ENCODE measurements around the gene SPP2.
A peak's percentile ranks its signal among the peaks of the same experiment; 100 is the strongest.

The SPP2 gene

DNA sequence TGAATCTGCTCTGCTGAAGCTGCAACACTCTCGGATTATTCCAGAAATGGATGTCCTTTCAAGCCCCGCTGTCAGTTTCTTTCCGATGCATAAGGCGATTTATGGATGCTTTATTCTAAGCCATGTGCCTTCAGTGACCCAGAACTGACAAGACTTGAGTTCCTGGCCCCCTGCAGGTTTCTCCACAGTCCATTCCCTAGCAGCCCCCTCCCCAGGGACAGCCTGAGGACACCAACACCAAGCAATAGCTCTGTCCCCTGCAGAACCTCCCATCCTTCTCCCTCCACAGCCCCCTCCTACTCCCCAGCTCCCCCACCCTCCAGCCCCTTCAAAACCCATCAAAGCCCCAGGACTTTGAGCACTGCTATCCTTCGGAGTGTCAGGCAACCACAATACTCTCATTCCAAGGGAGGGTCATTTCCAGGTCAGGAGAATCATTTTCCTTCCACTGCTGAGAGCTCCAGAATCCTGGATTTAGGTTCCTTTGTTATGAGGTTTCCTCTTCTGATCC lies 24.6 kb upstream of the SPP2 start:
- TF ChIP-seq, protein P1, sequence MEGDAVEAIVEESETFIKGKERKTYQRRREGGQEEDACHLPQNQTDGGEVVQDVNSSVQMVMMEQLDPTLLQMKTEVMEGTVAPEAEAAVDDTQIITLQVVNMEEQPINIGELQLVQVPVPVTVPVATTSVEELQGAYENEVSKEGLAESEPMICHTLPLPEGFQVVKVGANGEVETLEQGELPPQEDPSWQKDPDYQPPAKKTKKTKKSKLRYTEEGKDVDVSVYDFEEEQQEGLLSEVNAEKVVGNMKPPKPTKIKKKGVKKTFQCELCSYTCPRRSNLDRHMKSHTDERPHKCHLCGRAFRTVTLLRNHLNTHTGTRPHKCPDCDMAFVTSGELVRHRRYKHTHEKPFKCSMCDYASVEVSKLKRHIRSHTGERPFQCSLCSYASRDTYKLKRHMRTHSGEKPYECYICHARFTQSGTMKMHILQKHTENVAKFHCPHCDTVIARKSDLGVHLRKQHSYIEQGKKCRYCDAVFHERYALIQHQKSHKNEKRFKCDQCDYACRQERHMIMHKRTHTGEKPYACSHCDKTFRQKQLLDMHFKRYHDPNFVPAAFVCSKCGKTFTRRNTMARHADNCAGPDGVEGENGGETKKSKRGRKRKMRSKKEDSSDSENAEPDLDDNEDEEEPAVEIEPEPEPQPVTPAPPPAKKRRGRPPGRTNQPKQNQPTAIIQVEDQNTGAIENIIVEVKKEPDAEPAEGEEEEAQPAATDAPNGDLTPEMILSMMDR (conservative IDR thresholded peaks at IDR 0.05; ENCODE audit: low read depth, low read length), result no peak
- DNase-seq (ENCODE audit: low read depth), result no peak
- peak overlapping the region; percentile 41 for H3K4me3 ChIP-seq (ENCODE audit: low read length)

DNA sequence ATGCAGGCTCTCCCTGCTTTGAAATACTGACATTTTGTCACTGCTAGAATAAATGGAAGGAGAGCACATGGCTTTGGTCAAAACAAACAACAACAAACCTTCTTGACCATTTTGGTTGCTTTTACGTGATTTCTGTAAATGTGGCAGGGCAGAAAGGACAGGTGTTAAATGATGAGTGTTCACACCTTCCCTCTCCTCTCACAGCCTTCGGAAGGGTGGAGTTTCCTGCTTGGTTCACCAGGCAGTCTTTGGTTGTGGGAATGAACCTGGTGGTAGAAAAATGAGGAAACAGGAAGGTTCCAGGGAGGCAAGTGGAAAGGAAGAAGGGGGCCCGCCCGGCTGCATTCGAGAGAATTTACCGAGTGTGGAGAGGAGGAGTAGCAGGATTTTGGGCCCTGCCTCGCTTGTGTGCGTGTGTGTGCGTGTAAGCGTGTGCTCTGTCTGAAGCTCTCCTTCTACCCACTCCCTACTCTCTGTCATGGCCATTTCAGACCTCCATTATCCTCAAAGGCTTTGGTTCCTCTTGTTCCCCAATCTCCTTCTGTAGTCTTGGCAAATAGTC lies 23.7 kb upstream of the SPP2 start:
- TF ChIP-seq, protein P1 (conservative IDR thresholded peaks at IDR 0.05; ENCODE audit: low read depth, low read length), result no peak
- no peak overlapping the region for H3K4me3 ChIP-seq (ENCODE audit: low read length)
- DNase-seq (ENCODE audit: low read depth), result no peak

DNA sequence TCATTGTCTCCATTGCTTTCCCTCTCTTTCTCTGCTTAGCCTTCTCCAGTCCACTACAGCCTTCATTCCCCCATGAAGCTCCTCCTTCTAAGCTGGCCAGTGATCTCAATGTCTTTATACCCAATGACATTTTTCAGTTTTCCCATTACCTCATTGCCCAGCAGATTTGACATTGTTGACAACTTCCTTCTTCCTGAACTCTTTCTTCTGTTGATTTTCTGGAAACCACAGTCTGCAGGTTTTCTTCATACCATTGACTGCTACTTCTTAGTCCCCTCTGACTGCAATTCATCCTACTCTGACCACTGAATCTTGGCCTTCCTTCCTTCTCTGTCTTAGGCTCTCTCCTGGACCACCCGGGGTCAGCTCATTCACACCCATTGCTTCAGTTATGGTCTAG lies 22.9 kb upstream of the SPP2 start:
- DNase-seq (ENCODE audit: low read depth), result no peak

GRCh38 chr2:234029150-234029733 lies 21.3 kb upstream of the SPP2 start:
- no peak for DNase-seq (ENCODE audit: low read depth)
- TF ChIP-seq, protein P1 (conservative IDR thresholded peaks at IDR 0.05; ENCODE audit: low read depth, low read length), result no peak
- no peak overlapping the region for H3K4me3 ChIP-seq (ENCODE audit: low read length)

More for the DNA sequence above, 22.9 kb upstream of the SPP2 start:
- H3K4me3 ChIP-seq (ENCODE audit: low read length), result no peak overlapping the region
- TF ChIP-seq, protein P1 (conservative IDR thresholded peaks at IDR 0.05; ENCODE audit: low read depth, low read length), result no peak

- DNase-seq (ENCODE audit: low read depth), result no peak
Observed at GRCh38 chr2:234031207-234031606, 19.3 kb upstream of the SPP2 start.

DNA sequence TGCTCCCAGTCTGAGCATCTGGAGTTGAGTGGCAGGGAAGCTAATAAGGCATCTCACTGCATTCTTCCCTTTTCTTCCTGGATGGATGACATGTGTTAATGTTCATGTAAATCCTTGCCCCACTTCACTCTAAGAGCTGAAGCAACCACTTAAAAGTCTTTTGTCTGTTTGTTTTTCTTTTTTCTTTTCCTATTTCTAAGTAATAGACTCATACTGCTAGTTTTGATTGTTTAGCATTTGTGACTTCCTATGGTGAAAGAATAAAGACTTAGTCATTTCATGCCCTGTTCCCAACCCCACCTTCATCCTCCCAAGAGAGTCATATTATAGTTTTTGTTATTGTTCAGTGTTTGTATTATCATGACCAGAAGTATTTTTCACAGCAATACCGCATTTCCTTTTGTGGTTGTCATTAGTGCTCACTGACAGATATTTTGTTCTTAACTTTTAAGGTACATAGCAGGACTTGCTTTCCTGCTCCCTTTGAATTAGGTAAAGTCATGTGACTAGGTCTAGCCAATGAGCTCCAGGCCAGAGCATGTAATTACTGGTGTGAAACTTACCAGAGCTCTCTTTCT lies 18.1 kb upstream of the SPP2 start:
- no peak for DNase-seq (ENCODE audit: low read depth)
- TF ChIP-seq, protein P1 (conservative IDR thresholded peaks at IDR 0.05; ENCODE audit: low read depth, low read length), result no peak
- H3K4me3 ChIP-seq (ENCODE audit: low read length), result no peak overlapping the region

More at GRCh38 chr2:234031207-234031606, 19.3 kb upstream of the SPP2 start:
- H3K4me3 ChIP-seq (ENCODE audit: low read length), result no peak overlapping the region
- TF ChIP-seq, protein P1 (conservative IDR thresholded peaks at IDR 0.05; ENCODE audit: low read depth, low read length), result no peak

GRCh38 chr2:234033174-234033573 lies 17.3 kb upstream of the SPP2 start:
- no peak overlapping the region for H3K4me3 ChIP-seq (ENCODE audit: low read length)
- DNase-seq (ENCODE audit: low read depth), result no peak
- TF ChIP-seq, protein P1 (conservative IDR thresholded peaks at IDR 0.05; ENCODE audit: low read depth, low read length), result no peak
